Stimulated activated naive B cell treated with anti-CD40 and anti-IgM and Interleukin-4, amounts not matched to agents 10 μg/mL and 1 μg/mL and 100 μg/mL, for 72 hours (primary cell): ENCODE results near the gene DESI2.
"Not testable (repeated sequence)": the region's sequence is repeated elsewhere in the genome, so short reads cannot be mapped to it uniquely, and the experiment has no call there.

Experiments used
- ATAC-seq, 2 donors: fragments of 150-1000 bp; cut with Tn5 transposase; replicated peaks; 2 replicates each; pipeline ENCODE4 v1.10.0; 2021; ENCODE audit warnings: moderate library complexity in 1 of 2
- DNase-seq: peaks from one replicate; pipeline ENCODE4 v3.0.0; 2021
- H3K27ac Mint-ChIP-seq: one replicate; pipeline ENCODE4 v1.8.0; 2022; ENCODE audit warnings: mild to moderate bottlenecking, mixed read lengths
- H3K27me3 Mint-ChIP-seq, 2 donors: one replicate each; pipeline ENCODE4 v1.8.0; 2022; ENCODE audit warnings: mixed read lengths in 2 of 2
- H3K36me3 Mint-ChIP-seq, 2 donors: one replicate each; pipeline ENCODE4 v1.8.0; 2022; ENCODE audit warnings: mixed read lengths in 2 of 2, mild to moderate bottlenecking in 1 of 2
- H3K4me1 Mint-ChIP-seq, 2 donors: one replicate each; pipeline ENCODE4 v1.8.0; 2022; ENCODE audit warnings: mixed read lengths in 2 of 2, mild to moderate bottlenecking in 1 of 2
- H3K4me3 Mint-ChIP-seq, 2 donors: one replicate each; pipeline ENCODE4 v1.8.0; 2022; ENCODE audit warnings: mild to moderate bottlenecking in 2 of 2, mixed read lengths in 2 of 2, moderate library complexity in 1 of 2
- H3K9me3 Mint-ChIP-seq, 2 donors: one replicate each; pipeline ENCODE4 v1.8.0; 2022; ENCODE audit warnings: mixed read lengths in 2 of 2, mild to moderate bottlenecking in 1 of 2

DESI2 gene

DNA sequence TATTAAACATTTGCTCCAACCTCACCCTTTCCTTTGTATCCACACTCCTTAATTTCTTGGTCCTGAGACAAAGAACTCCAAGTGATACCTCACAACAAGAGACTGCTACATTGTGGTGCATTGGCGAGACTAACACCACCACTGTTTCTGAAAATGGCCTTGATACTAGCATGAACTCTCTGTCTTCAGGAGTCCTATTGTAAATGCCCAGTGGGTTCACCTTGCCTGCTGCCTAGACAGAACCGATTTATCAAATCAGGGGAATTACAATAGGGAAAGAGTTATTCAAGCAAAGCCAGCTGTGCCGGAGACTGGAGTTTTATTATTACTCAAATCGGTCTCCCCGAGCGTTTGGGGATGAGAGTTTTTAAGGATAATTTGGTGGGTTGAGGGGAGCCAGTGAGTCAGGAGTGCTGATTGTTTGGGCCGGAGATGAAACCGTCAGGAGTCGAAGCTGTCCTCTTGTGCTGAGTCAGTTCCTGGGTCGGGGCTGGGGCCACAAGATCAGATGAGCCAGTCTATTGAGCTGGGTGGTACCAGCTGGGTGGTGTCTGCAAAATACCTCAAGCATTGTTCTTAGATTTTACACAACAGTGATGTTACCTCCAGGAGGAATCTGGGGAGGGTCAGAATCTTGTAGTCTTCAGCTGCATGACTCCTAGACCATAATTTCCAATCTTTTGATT is 83.1 kb downstream of the DESI2 start:
- ATAC-seq = peak in 1 of 2 donors; percentile 14
- Mint-ChIP-seq H3K9me3 (peaks cover 5 to 8% of the 10 kb centered on the region in 2 donors), H3K4me3 (no peak overlapping the region), H3K36me3 (peaks cover 6 to 11% of the 10 kb centered on the region in 2 donors), H3K4me1 (peaks cover 10 to 24% of the 10 kb centered on the region in 2 donors), H3K27me3 (peaks cover 0 to 5% of the 10 kb centered on the region in 2 donors), H3K27ac (peak overlapping the region; percentile 92)
- DNase-seq = no peak

DNA sequence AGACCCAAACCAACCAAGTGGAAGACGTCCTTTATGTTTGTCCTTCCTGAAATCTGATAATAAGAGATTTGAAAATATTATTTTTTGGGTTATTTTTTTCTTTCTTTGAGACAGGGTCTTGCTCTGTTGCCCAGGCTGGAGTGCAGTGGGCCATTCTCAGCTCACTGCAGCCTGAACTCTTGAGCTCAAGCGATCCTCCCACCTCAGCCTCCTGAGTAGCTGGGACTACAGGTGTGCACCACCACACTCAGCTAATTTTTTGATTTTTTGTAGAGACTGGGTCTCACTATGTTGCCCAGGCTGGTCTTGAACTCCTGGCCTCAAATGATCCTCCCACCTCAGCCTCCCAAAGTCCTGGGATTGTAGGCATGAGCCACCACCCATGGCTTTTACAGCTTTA is 86.2 kb downstream of the DESI2 start:
- H3K4me3 Mint-ChIP-seq, H3K27ac Mint-ChIP-seq, DNase-seq, ATAC-seq, H3K27me3 Mint-ChIP-seq, H3K9me3 Mint-ChIP-seq: not testable (repeated sequence)
- H3K36me3 Mint-ChIP-seq = peaks cover 6 to 11% of the 10 kb centered on the region in 2 donors
- peaks cover 10 to 22% of the 10 kb centered on the region in 2 donors for H3K4me1 Mint-ChIP-seq

DNA sequence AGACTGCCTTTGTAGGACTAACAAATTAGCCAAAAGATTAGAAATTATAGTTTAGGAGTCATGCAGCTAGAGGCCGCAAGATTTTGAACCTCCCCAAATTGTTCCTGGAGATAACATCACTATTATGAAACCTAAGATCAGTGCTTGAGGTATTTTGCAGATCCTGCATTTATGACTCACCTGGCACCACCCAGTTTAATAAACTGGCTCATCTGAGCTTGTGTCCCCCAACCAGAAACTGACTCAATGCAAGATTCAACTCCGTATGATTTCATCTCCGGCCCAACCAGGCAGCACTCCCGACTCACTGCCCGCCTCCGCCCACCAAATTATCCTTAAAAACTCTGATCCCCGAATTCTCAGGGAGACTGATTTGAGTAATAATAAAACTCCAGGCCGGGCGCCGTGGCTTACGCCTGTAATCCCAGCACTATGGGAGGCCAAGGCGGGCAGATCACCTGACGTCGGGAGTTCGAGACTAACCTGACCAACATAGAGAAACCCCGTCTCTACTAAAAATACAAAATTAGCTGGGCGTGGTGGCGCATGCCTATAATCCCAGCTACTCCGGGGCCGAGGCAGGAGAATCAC is 87.2 kb downstream of the DESI2 start:
- Mint-ChIP-seq H3K27ac (peak overlapping the region; percentile 39), H3K4me1 (peaks cover 9 to 20% of the 10 kb centered on the region in 2 donors), H3K36me3 (peaks cover 5 to 11% of the 10 kb centered on the region in 2 donors)
- H3K27me3 Mint-ChIP-seq, H3K4me3 Mint-ChIP-seq, DNase-seq, H3K9me3 Mint-ChIP-seq, ATAC-seq: not testable (repeated sequence)

DNA sequence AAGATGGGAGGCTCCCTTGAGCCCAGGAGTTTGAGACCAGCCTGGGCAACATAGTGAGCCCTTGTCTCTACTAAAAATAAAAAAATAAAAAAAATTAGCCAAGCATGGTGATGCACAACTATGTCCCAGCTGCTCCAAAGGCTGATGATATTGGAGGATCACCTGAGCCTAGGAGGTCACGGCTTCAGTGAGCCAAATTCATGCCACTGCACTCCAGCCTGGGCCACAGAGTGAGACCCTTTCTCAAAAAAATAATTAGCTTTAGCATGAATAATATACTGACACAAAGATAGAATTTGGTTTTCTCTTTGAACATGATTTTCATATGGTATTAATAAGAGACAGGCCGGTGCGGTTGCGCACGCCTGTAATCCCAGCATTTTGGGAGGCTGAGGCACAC is 88.8 kb downstream of the DESI2 start:
- H3K27me3 Mint-ChIP-seq = no peaks in the 10 kb centered on the region
- no peak overlapping the region for H3K27ac Mint-ChIP-seq
- no peak overlapping the region for H3K4me3 Mint-ChIP-seq
- peaks cover 7 to 10% of the 10 kb centered on the region in 2 donors for H3K4me1 Mint-ChIP-seq
- DNase-seq = no peak
- H3K9me3 Mint-ChIP-seq = peaks cover 0 to 3% of the 10 kb centered on the region in 2 donors
- no peak for ATAC-seq
- peaks cover 0 to 3% of the 10 kb centered on the region in 2 donors for H3K36me3 Mint-ChIP-seq

DNA sequence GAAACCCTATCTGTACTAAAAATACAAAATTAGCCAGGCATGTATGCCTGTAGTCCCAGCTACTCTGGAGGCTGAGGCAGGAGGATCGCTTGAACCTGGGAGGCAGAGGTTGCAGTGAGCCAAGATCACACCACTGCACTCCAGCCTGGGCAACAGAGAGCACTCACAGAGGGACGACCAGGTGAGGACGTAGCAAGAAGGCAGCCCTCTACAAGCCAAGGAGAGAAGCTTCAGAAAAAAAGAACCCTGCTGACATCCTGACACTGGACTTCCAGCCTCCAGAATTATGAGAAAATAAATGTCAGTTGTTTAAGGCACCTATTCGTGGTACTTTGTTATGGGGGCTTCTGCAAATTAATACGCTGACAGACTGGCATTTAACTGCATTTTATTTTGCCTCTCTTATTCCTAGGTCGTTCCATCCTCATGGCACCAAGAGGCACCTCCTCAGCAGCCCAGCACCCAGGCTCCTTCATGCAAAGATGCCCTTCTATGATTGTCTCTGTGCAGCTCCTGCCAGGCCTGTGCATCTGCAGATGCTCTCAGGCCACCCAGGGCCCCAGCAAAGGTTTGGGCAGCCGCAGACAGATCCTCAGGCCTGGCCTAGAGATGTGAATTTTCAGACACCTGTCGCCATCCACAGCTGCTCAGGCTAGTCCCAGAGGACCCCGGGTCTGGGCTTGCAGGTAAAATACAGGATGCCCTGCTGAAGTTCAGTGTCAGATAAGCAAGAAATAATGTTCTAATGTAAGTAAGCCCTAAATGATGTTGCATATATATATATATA is 96.5 kb downstream of the DESI2 start:
- peaks cover 0 to 3% of the 10 kb centered on the region in 2 donors for H3K4me1 Mint-ChIP-seq
- no peaks in the 10 kb centered on the region for H3K36me3 Mint-ChIP-seq
- no peak for DNase-seq
- H3K27me3 Mint-ChIP-seq = no peaks in the 10 kb centered on the region
- no peak for ATAC-seq
- no peaks in the 10 kb centered on the region for H3K9me3 Mint-ChIP-seq
- H3K4me3 Mint-ChIP-seq = no peak overlapping the region
- no peak overlapping the region for H3K27ac Mint-ChIP-seq

DNA sequence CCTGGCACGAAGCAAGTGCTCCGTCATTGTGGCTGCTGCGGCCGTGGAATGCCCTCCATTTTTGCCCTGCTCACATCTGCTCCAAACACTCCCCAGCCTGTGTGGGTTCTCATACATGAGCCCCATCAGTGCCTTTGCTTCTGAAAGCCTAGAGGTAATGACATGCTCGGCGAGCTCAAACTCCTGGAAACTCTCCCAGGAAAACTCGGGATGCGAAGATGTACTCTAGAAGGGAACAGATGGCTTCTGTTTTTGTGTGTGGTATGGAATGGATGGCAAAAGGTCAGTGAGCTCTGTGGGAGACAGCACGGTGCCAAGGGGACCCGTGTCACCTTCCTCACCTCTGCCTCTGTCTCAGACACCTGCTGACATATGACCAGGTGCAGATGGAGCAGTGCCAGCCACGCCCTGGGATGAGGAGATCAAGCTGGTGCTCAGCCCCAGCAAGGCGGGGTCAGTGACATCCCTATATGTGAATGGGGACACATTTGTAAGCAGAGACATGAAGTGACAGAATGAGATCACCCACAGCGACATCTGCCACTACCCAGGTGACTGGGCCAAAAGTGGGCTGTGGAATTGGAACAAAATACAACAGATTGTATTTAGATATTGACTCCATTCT is 98.5 kb downstream of the DESI2 start:
- no peak for DNase-seq

DNA sequence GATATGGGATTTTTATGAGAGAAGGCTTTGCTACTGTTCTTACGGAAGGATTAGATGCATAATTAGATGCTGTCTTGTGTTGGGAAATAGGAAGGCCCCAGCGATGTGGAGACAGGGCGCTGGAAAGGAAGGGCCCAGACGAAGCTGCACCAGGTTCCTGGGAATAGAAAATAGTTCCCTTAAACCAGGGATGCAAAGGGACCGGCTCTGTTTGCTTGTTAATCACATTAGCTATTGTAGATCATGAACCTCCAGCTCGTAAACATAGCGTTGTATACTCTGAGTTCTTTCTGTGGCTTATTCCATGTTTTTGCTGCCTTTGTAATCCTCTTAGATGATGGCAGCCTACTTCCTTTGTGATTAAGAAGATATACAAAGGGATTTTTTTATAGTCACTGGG is 102.7 kb downstream of the DESI2 start:
- H3K4me1 Mint-ChIP-seq = no peaks in the 10 kb centered on the region
- H3K27ac Mint-ChIP-seq = no peak overlapping the region
- no peaks in the 10 kb centered on the region for H3K36me3 Mint-ChIP-seq
- H3K27me3 Mint-ChIP-seq = no peaks in the 10 kb centered on the region
- no peak for ATAC-seq
- DNase-seq = no peak
- no peaks in the 10 kb centered on the region for H3K9me3 Mint-ChIP-seq
- no peak overlapping the region for H3K4me3 Mint-ChIP-seq

More for the DNA sequence above, 98.5 kb downstream of the DESI2 start:
- H3K27me3 Mint-ChIP-seq = no peaks in the 10 kb centered on the region
- no peaks in the 10 kb centered on the region for H3K9me3 Mint-ChIP-seq
- ATAC-seq = no peak
- H3K36me3 Mint-ChIP-seq = no peaks in the 10 kb centered on the region
- no peak overlapping the region for H3K4me3 Mint-ChIP-seq
- no peak overlapping the region for H3K27ac Mint-ChIP-seq
- peaks cover 0 to 1% of the 10 kb centered on the region in 2 donors for H3K4me1 Mint-ChIP-seq

DNA sequence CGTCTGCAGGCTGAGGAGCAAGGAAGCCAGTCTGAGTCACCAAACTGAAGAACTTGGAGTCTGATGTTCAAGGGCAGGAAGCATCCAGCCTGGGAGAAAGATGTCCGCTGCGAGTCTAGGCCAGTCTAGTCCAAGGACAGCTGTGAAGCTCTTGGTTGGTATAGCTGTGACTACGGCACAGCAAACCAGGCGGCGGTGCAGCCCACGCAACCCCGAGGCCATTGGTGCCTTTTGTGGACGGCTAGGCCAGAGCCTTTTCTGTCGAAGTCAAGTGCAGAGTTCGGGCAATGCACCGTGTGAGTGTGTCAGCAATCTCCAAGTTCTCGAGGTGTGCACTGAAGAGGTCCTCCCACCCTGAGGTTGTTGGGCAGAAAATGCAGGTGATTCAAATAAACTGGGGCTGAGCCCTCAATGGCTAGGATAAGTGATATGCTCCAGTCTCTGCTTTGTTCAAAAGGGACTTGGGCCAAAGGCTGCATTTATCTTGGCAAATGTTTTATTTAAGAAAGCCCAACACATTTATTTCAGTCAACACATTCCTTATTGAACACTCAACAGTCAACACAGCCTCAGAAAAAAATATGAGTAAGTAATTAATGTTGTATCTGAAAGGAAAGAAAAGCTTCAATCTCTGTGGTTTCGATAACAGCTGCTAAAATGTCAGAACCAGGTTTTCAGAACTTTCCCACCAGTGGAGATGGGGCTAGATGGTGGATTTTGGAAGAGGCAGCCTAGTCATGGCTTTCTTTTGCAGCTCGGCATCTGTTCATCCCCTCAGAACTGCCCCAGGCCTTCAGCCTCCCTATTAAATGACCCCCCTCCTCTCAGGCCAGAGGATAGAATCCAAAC is 104.4 kb downstream of the DESI2 start:
- H3K36me3 Mint-ChIP-seq = no peaks in the 10 kb centered on the region
- no peaks in the 10 kb centered on the region for H3K9me3 Mint-ChIP-seq
- H3K4me3 Mint-ChIP-seq = no peak overlapping the region
- no peak overlapping the region for H3K27ac Mint-ChIP-seq
- ATAC-seq (no peak), DNase-seq (no peak)
- peaks cover 1 to 5% of the 10 kb centered on the region in 2 donors for H3K4me1 Mint-ChIP-seq
- no peaks in the 10 kb centered on the region for H3K27me3 Mint-ChIP-seq
